Prostate gland (tissue), 2 donors: Measurements from ENCODE around the gene SLC29A4. TPM values are rescaled to one million over a fixed set of nuclear protein-coding genes. Genes with fewer than 3 reads are reported as not detected.
A peak's percentile ranks its signal among the peaks of the same experiment; 100 is the strongest.

ENCODE experiments used
- DNase-seq: peaks from one replicate; pipeline ENCODE4 v3.0.0-alpha.2; 2019; ENCODE audit warnings: low spot score
- H3K27ac ChIP-seq, 2 donors: fragments of 200-600 bp; sonication (generic); 2 replicates each; pipeline ENCODE4 v1.5.1; 2017 to 2019
- H3K27me3 ChIP-seq: fragments of 200-600 bp; sonication (generic); replicated peaks from 2 replicates; pipeline ENCODE4 v1.5.1; 2019; ENCODE audit not compliant: insufficient read depth
- H3K36me3 ChIP-seq, 2 donors: fragments of 200-600 bp; sonication (generic); 1 replicate in 1 of 2; 2 replicates in 1 of 2; pipeline versions ENCODE4 v1.5.1 to v1.8.1; 2017 to 2019
- H3K4me1 ChIP-seq: fragments of 200-600 bp; sonication (generic); replicated peaks from 2 replicates; pipeline ENCODE4 v1.5.1; 2019
- H3K4me3 ChIP-seq, 2 donors: fragments of 200-600 bp; sonication (generic); 2 replicates each; pipeline ENCODE4 v1.5.1; 2017 to 2019
- H3K9me3 ChIP-seq: fragments of 200-600 bp; sonication (generic); 2 replicates; pipeline ENCODE4 v1.5.1; 2017
- POLR2A ChIP-seq: fragments of 450-650 bp; IDR thresholded peaks from one replicate; pipeline ENCODE4 v1.6.1; 2016; ENCODE audit warnings: antibody characterized with exemption, mild to moderate bottlenecking
- POLR2AphosphoS5 ChIP-seq: sonication (generic); formaldehyde crosslinking; IDR thresholded peaks from one replicate; pipeline ENCODE4 v1.6.1; 2017; ENCODE audit warnings: antibody characterized with exemption
- WGBS: methylation state at CpG from one replicate; pipeline ENCODE4 v1.1.5; 2018; 5-methylcytosine and 5-hydroxymethylcytosine counted together
- intact Hi-C: fragments of 100-400 bp; cut with DNase I; formaldehyde crosslinking; loops from one replicate; pipeline ENCODE4 v1.14.2; 2022
- total RNA-seq, 2 donors: library from RNA; depleted of rRNA; stranded (reverse); fragments of >200 nt; gene quantifications; one replicate each; pipeline ENCODE4 v1.1.0, GENCODE V29; 2016
- TF ChIP-seq, protein P1 (sequence below), 4 experiments: fragments of 200-600 bp in 2 of 4; fragments of 450-650 bp in 2 of 4; sonication (generic) in 2 of 4; IDR thresholded peaks; 1 replicate in 3 of 4; 2 replicates in 1 of 4; pipeline ENCODE4 v1.5.1; 2016 to 2019; ENCODE audit warnings: antibody characterized with exemption in 4 of 4, mild to moderate bottlenecking in 2 of 4, moderate library complexity in 2 of 4

The SLC29A4 gene
- total RNA-seq, 2 donors from 2014 or later, result 11.6 to 13.5 TPM

DNA sequence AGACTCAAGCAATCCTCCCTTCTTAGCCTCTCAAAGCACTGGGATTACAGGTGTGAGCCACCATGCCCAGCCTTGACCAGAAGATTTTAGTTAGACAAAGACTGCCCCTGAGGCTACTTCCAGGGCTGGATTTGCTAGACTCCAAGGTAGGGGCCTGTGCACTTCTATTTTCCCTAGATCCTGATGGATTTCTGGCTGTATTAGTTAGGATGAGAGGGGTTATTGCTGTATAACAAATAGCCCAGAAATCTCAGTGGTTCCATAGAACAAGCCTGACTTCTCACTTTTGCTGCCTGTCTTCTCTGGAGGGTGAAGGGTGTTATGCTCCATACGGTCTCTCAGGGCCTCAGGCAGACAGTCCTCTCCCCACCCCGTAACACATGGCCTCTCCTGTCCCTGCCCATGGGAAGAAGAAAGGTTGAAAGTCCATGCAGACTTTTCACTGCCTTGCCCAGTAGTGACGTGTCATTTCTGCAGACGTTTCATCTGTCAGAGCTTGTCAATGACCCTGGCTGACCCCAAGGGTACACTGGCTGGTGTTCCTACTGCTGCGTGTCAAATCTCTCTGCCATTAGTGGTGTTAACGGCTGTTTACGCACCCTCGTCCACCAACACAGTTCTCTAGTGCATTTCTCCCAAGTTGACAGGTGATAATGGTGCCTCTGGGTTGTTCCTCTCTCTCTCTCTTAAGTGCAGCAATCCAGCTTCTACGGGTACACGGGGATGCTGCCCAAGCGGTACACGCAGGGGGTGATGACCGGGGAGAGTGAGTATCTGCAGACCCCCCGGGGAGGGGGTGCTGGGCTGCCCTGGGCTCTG, 11.6 kb downstream of the SLC29A4 start:
- WGBS, result 90% methylated on average over 14 of the region's 14 CpGs
- H3K9me3 ChIP-seq, result no peaks in the 10 kb centered on the region
- no peaks in the 10 kb centered on the region for H3K27me3 ChIP-seq
- TF ChIP-seq, protein P1, sequence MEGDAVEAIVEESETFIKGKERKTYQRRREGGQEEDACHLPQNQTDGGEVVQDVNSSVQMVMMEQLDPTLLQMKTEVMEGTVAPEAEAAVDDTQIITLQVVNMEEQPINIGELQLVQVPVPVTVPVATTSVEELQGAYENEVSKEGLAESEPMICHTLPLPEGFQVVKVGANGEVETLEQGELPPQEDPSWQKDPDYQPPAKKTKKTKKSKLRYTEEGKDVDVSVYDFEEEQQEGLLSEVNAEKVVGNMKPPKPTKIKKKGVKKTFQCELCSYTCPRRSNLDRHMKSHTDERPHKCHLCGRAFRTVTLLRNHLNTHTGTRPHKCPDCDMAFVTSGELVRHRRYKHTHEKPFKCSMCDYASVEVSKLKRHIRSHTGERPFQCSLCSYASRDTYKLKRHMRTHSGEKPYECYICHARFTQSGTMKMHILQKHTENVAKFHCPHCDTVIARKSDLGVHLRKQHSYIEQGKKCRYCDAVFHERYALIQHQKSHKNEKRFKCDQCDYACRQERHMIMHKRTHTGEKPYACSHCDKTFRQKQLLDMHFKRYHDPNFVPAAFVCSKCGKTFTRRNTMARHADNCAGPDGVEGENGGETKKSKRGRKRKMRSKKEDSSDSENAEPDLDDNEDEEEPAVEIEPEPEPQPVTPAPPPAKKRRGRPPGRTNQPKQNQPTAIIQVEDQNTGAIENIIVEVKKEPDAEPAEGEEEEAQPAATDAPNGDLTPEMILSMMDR (IDR thresholded peaks at IDR 0.05), result no peak
- TF ChIP-seq POLR2A (no peak), POLR2AphosphoS5 (no peak)
- no peak overlapping the region for H3K27ac ChIP-seq
- intact Hi-C loops, result no loop called here
- no peaks in the 10 kb centered on the region for H3K36me3 ChIP-seq
- H3K4me1 ChIP-seq, result no peaks in the 10 kb centered on the region
- no peak overlapping the region for H3K4me3 ChIP-seq
- no peak for DNase-seq

DNA sequence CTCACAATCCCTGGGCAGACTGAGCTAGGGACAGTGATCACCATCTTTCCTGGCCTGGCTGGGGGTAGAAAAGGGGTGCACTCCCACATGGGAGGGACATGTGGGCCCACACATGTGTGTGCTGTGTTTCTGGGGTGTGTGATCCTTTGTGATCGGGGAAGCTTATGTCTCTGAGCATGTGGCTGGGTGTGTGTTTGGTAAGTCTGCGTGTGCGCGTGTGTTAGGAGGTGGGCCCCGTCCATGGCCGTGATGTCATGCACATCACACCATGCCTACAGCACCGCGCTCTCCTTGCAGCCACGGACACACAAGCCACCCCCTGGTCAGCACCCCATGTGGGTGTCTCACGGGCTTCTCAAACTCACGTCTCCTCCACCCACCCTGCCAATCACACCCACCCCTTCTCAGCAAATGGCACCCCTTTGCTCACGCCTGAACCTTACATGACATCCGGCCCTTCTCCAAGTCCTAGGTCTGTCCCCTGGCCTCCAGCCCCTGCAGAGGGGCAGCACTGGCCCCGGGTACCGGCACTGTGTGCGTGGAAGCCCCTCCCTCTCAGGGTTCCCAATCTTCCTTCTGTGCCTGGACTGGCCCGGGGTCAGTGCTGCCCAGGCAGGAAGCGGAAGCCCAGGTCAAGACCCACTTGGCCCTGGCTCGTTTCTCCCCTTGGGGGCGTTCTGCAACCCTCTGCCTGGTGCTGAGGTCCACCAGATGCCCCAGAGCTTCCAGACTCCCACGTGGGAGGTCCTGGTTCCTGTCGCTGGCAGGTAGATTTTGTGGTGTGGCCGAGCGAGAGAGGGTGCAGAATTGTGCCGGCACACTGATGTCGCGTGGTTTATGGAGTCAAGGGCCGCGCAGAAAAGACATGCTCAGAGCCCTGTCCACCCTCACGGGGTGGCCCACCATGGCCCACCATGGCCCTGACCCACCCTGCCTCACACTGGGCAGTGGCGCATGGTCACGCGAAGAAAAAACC, 12.6 kb downstream of the SLC29A4 start:
- intact Hi-C loops, result no loop called here
- DNase-seq, result no peak

DNA sequence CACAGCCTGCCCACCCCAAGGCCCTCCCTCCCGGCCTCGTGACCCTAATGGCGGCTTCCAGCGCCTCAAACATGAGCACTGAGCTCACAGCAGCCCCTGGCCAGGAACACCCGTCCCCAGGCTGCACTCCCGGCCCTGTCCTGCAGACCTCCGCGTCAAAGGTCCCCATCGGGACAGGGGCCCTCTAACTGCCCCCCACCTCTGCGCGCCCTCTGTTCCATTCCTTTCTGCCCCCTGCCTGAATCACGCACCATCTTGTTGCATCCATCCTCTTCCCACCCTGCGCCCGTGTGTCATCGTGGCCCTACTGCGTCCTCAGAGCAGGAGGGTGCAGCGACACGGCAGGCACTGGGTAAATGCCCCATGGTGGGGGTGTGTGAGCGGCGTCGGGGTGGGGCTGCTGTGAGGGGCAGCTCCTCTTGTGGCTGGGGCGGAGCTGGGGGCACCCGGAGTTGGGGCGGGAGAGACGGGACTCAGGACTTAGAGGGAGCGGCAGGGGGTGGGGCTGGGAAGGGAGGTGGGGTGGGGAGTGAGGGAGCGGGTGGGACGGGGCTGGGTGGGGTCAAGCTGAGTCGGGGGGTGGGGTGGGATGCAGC, 13.4 kb downstream of the SLC29A4 start:
- WGBS, result 50% methylated on average over 28 of the region's 29 CpGs
- no peak overlapping the region for H3K4me3 ChIP-seq

More for the DNA sequence above, 12.6 kb downstream of the SLC29A4 start:
- no peaks in the 10 kb centered on the region for H3K27me3 ChIP-seq
- no peaks in the 10 kb centered on the region for H3K9me3 ChIP-seq
- no peak overlapping the region for H3K27ac ChIP-seq
- WGBS, result 89% methylated on average over 33 of the region's 33 CpGs
- no peaks in the 10 kb centered on the region for H3K36me3 ChIP-seq
- H3K4me1 ChIP-seq, result no peaks in the 10 kb centered on the region
- no peak overlapping the region for H3K4me3 ChIP-seq
- TF ChIP-seq POLR2A, result no peak
- TF ChIP-seq, protein P1 (IDR thresholded peaks at IDR 0.05), result no peak
- no peak for TF ChIP-seq POLR2AphosphoS5

DNA sequence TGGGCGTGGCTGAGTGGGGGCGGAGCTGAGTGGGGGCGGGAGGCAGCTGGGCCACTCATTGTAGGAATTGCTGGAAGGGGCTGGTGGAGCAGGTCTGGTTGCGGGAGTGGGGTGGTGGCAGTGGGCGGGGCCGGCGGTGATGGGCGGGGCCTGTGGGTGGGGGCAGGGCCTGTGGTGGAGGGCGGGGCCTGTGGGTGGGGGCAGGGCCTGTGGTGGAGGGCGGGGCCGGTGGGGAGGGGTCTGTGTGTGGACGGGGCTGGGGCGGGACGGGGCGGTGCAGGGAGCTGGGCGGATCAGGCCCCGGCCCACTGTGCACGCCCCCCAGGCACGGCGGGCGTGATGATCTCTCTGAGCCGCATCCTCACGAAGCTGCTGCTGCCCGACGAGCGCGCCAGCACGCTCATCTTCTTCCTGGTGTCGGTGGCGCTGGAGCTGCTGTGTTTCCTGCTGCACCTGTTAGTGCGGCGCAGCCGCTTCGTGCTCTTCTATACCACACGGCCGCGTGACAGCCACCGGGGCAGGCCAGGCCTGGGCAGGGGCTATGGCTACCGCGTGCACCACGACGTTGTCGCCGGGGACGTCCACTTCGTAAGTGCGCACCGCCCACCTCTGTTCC, 14.0 kb downstream of the SLC29A4 start:
- Histone ChIP-seq H3K27me3 (no peaks in the 10 kb centered on the region), H3K36me3 (no peaks in the 10 kb centered on the region), H3K9me3 (no peaks in the 10 kb centered on the region), H3K4me3 (no peak overlapping the region), H3K4me1 (no peaks in the 10 kb centered on the region), H3K27ac (no peak overlapping the region)
- TF ChIP-seq POLR2AphosphoS5 (no peak), POLR2A (no peak)
- TF ChIP-seq, protein P1 (IDR thresholded peaks at IDR 0.05), result no peak
- intact Hi-C loops, result no loop called here
- 32% methylated on average over 29 of the region's 48 CpGs for WGBS
- DNase-seq, result peak; percentile 22

More for the DNA sequence above, 13.4 kb downstream of the SLC29A4 start:
- intact Hi-C loops, result no loop called here
- no peaks in the 10 kb centered on the region for H3K36me3 ChIP-seq
- H3K27ac ChIP-seq, result no peak overlapping the region
- no peaks in the 10 kb centered on the region for H3K27me3 ChIP-seq
- no peak for DNase-seq
- TF ChIP-seq, protein P1 (IDR thresholded peaks at IDR 0.05), result no peak
- TF ChIP-seq POLR2AphosphoS5, result no peak
- TF ChIP-seq POLR2A, result no peak
- H3K9me3 ChIP-seq, result no peaks in the 10 kb centered on the region
- H3K4me1 ChIP-seq, result no peaks in the 10 kb centered on the region
